GM12891 (cell line): ENCODE measurements around the gene ANKMY1.

Source experiments
- DNase-seq: peaks from one replicate; pipeline ENCODE4 v3.0.0; 2011; ENCODE audit warnings: low spot score; ENCODE audit not compliant: insufficient read length
- FAIRE-seq: peaks from 2 replicates; lab custom pipeline; 2011; peaks lifted over from hg19 to GRCh38; lab: Jason Lieb, UNC
- PAX5 ChIP-seq: IDR thresholded peaks from 2 replicates; pipeline ENCODE4 v1.6.1; 2011; ENCODE audit warnings: low read length, moderate library complexity, mild to moderate bottlenecking; ENCODE audit not compliant: insufficient read depth, severe bottlenecking
- POLR2A ChIP-seq: IDR thresholded peaks from 2 replicates; pipeline ENCODE4 v1.6.1; 2011; ENCODE audit warnings: low read depth, low read length, control low read depth
- POLR2AphosphoS5 ChIP-seq: IDR thresholded peaks from 2 replicates; pipeline ENCODE4 v1.6.1; 2011; ENCODE audit warnings: low read depth, low read length, control low read depth
- POU2F2 ChIP-seq: IDR thresholded peaks from 2 replicates; pipeline ENCODE4 v1.6.1; 2011; ENCODE audit warnings: low read depth, mild to moderate bottlenecking, control low read depth, low read length, moderate library complexity
- SPI1 ChIP-seq: IDR thresholded peaks from 2 replicates; pipeline ENCODE4 v1.6.1; 2011; ENCODE audit warnings: low read depth, low read length, control low read depth
- TAF1 ChIP-seq: IDR thresholded peaks from 2 replicates; pipeline ENCODE4 v1.6.1; 2011; ENCODE audit warnings: low read depth, low read length, control low read depth

ANKMY1 gene

GRCh38 chr2:240512666-240513535 lies 44.9 kb downstream of the ANKMY1 start:
- DNase-seq (no peak), FAIRE-seq (no peak)
- TF ChIP-seq POU2F2 = no peak
- no peak for TF ChIP-seq POLR2AphosphoS5
- no peak for TF ChIP-seq PAX5
- no peak for TF ChIP-seq POLR2A
- no peak for TF ChIP-seq SPI1
- TF ChIP-seq TAF1 = no peak

GRCh38 chr2:240512109-240512485 lies 45.7 kb downstream of the ANKMY1 start:
- TF ChIP-seq POU2F2 = no peak
- no peak for TF ChIP-seq POLR2AphosphoS5
- TF ChIP-seq POLR2A = no peak
- TF ChIP-seq SPI1 = no peak
- no peak for TF ChIP-seq PAX5
- TF ChIP-seq TAF1 = no peak
- FAIRE-seq (no peak), DNase-seq (no peak)

- FAIRE-seq (no peak), DNase-seq (no peak)
- TF ChIP-seq PAX5 = no peak
Measured at GRCh38 chr2:240511351-240512108, 46.3 kb downstream of the ANKMY1 start.

- DNase-seq (no peak), FAIRE-seq (no peak)
- TF ChIP-seq TAF1 (no peak), PAX5 (no peak), POLR2A (no peak), POU2F2 (no peak), SPI1 (no peak), POLR2AphosphoS5 (no peak)
Measured at GRCh38 chr2:240510513-240511210, 47.1 kb downstream of the ANKMY1 start.

GRCh38 chr2:240509667-240510512 lies 47.9 kb downstream of the ANKMY1 start:
- FAIRE-seq = no peak

GRCh38 chr2:240508832-240509545 lies 48.8 kb downstream of the ANKMY1 start:
- TF ChIP-seq POU2F2 (no peak), POLR2A (no peak), TAF1 (no peak), PAX5 (no peak), SPI1 (no peak), POLR2AphosphoS5 (no peak)
- FAIRE-seq (no peak), DNase-seq (no peak)

More at GRCh38 chr2:240509667-240510512, 47.9 kb downstream of the ANKMY1 start:
- no peak for DNase-seq
- TF ChIP-seq POLR2AphosphoS5 (no peak), TAF1 (no peak), POU2F2 (no peak), POLR2A (no peak)

- FAIRE-seq (no peak), DNase-seq (no peak)
- TF ChIP-seq POU2F2 = no peak
- TF ChIP-seq TAF1 = no peak
- TF ChIP-seq POLR2AphosphoS5 = no peak
- no peak for TF ChIP-seq PAX5
- TF ChIP-seq POLR2A = no peak
- TF ChIP-seq SPI1 = no peak
Measured at GRCh38 chr2:240507778-240508251, 50.0 kb downstream of the ANKMY1 start.

- DNase-seq (no peak), FAIRE-seq (no peak)
- TF ChIP-seq POLR2A = no peak
- no peak for TF ChIP-seq POLR2AphosphoS5
- TF ChIP-seq PAX5 = no peak
- TF ChIP-seq SPI1 = no peak
- no peak for TF ChIP-seq TAF1
- no peak for TF ChIP-seq POU2F2
Measured at GRCh38 chr2:240507060-240507777, 50.6 kb downstream of the ANKMY1 start.
